T-cell (primary cell): Measurements from ENCODE around the gene RGP1. TPM values are rescaled to one million over a fixed set of nuclear protein-coding genes. Genes with fewer than 3 reads are reported as not detected.

Source experiments
- ATAC-seq, 4 experiments: fragments of 200-7000 bp in 3 of 4; fragments of 150-1000 bp in 1 of 4; cut with Tn5 transposase; replicated peaks in 1 of 4; 1 replicate in 3 of 4; 2 replicates in 1 of 4; pipeline ENCODE4 v1.10.0; 2021; ENCODE audit warnings: moderate library complexity in 3 of 4, mild to moderate bottlenecking in 2 of 4, moderate number of reproducible peaks in 1 of 4
- CTCF ChIA-PET, 2 donors: fragments of 300-600 bp; sonication (Branson Sonifier 250); formaldehyde crosslinking; loops; one replicate each; lab custom pipeline; 2022; ENCODE audit warnings: antibody characterized with exemption in 2 of 2; lab: Charles Lee
- POLR2A ChIA-PET, 2 donors: fragments of 300-600 bp; sonication (Branson Sonifier 250); formaldehyde crosslinking; loops; one replicate each; lab custom pipeline; 2022; ENCODE audit warnings: antibody characterized with exemption in 2 of 2; lab: Charles Lee
- DNase-seq, 35 experiments: peaks; one replicate each; pipeline versions ENCODE4 v3.0.0 to v3.0.0-alpha.2; 2013 to 2023
- H3K27ac ChIP-seq: one replicate; pipeline ENCODE4 v1.5.1; 2013; ENCODE audit warnings: low read length
- H3K27me3 ChIP-seq, 2 experiments: replicated peaks in 1 of 2; 1 replicate in 1 of 2; 2 replicates in 1 of 2; pipeline versions ENCODE4 v1.6.1 to v1.7.0; 2013; ENCODE audit warnings: low read length in 1 of 2, mixed read lengths in 1 of 2; ENCODE audit not compliant: control insufficient read depth in 2 of 2, insufficient read depth in 2 of 2; ENCODE audit errors: extremely low read depth in 1 of 2
- H3K36me3 ChIP-seq, 2 donors: 1 replicate in 1 of 2; 2 replicates in 1 of 2; pipeline versions ENCODE4 v1.6.1 to v1.7.0; 2013; ENCODE audit warnings: low read length in 1 of 2; ENCODE audit not compliant: control insufficient read depth in 2 of 2, insufficient read depth in 1 of 2; ENCODE audit errors: extremely low read depth in 1 of 2
- H3K4me1 ChIP-seq, 2 experiments: 1 replicate in 1 of 2; 2 replicates in 1 of 2; pipeline versions ENCODE4 v1.6.1 to v1.7.0; 2013; ENCODE audit warnings: low read length in 2 of 2, mixed read lengths in 1 of 2; ENCODE audit not compliant: insufficient read depth in 2 of 2, control insufficient read depth in 1 of 2; ENCODE audit errors: extremely low read depth in 1 of 2
- H3K4me3 ChIP-seq, 2 donors: 1 replicate in 1 of 2; 2 replicates in 1 of 2; pipeline versions ENCODE4 v1.5.1 to v1.7.0; 2013; ENCODE audit warnings: mild to moderate bottlenecking in 2 of 2, low read length in 1 of 2, moderate library complexity in 1 of 2; ENCODE audit not compliant: control insufficient read depth in 1 of 2; ENCODE audit errors: extremely low read depth in 1 of 2
- H3K9me3 ChIP-seq: 2 replicates; pipeline ENCODE4 v1.7.0; 2013
- H3K27ac Mint-ChIP-seq, 2 donors: one replicate each; pipeline ENCODE4 v1.8.0; 2020 to 2021; ENCODE audit warnings: mild to moderate bottlenecking in 2 of 2, mixed read lengths in 2 of 2
- H3K27me3 Mint-ChIP-seq, 2 donors: one replicate each; pipeline ENCODE4 v1.8.0; 2021 to 2022; ENCODE audit warnings: mixed read lengths in 2 of 2
- H3K36me3 Mint-ChIP-seq: one replicate; pipeline ENCODE4 v1.8.0; 2021; ENCODE audit warnings: mixed read lengths
- H3K4me1 Mint-ChIP-seq, 3 donors: one replicate each; pipeline ENCODE4 v1.8.0; 2020 to 2022; ENCODE audit warnings: mixed read lengths in 3 of 3, mild to moderate bottlenecking in 1 of 3
- H3K4me3 Mint-ChIP-seq, 3 donors: one replicate each; pipeline ENCODE4 v1.8.0; 2020 to 2022; ENCODE audit warnings: mild to moderate bottlenecking in 3 of 3, mixed read lengths in 3 of 3, moderate library complexity in 3 of 3
- H3K9me3 Mint-ChIP-seq, 3 donors: one replicate each; pipeline ENCODE4 v1.8.0; 2020 to 2022; ENCODE audit warnings: mixed read lengths in 3 of 3
- WGBS: methylation state at CpG from one replicate; pipeline ENCODE4 v1.1.5; 2013; ENCODE audit warnings: missing lambda C conversion rate; ENCODE audit not compliant: insufficient coverage; 5-methylcytosine and 5-hydroxymethylcytosine counted together
- total RNA-seq, 35 experiments: library from RNA in 6 of 35; stranded (reverse) in 6 of 35; fragments of 120-200 nt in 1 of 35; gene quantifications; one replicate each; pipeline versions ENCODE4 v1.2.1 to v1.2.4 and lab custom pipeline; 2013 to 2026

RGP1 gene
- total RNA-seq, 5 donors from 2014 or later (not counting 1 experiment from before 2014, with no cell fraction given), result 20.6 to 36.5 (median 33.5) TPM

- no peaks in the 10 kb centered on the region for H3K27me3 Mint-ChIP-seq
- WGBS, result 78% methylated on average over 3 of the region's 4 CpGs
- Histone ChIP-seq H3K36me3 (peaks cover 5 to 38% of the 10 kb centered on the region in 2 donors), H3K4me1 (peaks cover 16 to 43% of the 10 kb centered on the region in 2 experiments), H3K27me3 (no peaks in the 10 kb centered on the region), H3K27ac (peak overlapping the region; percentile 76), H3K4me3 (no peak overlapping the region), H3K9me3 (no peaks in the 10 kb centered on the region)
- H3K36me3 Mint-ChIP-seq, result peaks cover 27% of the 10 kb centered on the region
- H3K27ac Mint-ChIP-seq, result peak overlapping the region; percentile 95 to 96
- H3K4me3 Mint-ChIP-seq, result peak overlapping the region; percentile 91 to 94 (median 92)
- ChIA-PET CTCF (interaction anchor here (0.9 to 4.2 kb wide), 13 partner anchors 10 to 103 kb away, joined by 3 to 49 read pairs (median 4); partner anchors contain the start of genes CREB3 (in 2 of the 2), TLN1 (in 2 of the 2), CCDC107 (in 1 of the 2) and RMRP (in 1 of the 2)), POLR2A (no interaction called here)
- H3K4me1 Mint-ChIP-seq, result peaks cover 41 to 54% (median 47%) of the 10 kb centered on the region in 3 donors
- ATAC-seq (no peak), DNase-seq (no peak)
- H3K9me3 Mint-ChIP-seq, result no peaks in the 10 kb centered on the region
These were observed 1.1 kb downstream of the RGP1 start for GRCh38 chr9:35750256-35750531.

DNA sequence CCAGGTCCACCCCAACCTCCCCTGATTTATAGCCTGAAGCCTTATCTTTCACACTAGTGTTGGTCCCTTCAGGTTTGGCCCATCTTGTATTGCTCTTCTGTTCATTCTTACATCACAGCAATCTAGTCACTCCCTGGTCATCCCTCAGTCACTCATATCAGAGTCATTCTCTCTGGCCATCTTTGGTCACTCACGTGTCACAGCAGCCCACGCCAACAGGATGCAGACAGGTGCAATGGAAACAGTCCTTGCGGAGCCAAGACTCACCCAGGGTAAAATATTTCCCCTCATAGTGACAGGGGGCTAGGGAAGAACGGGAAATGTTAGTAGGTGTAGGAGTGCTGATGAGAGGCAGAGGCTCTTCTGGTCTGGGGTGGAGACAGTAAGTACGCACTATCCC is 4.4 kb downstream of the RGP1 start:
- peaks cover 5 to 34% of the 10 kb centered on the region in 2 experiments for H3K4me1 ChIP-seq
- peaks cover 5 to 38% of the 10 kb centered on the region in 2 donors for H3K36me3 ChIP-seq
- no CpG with 5 or more reads among the region's 5 CpGs for WGBS
- no peaks in the 10 kb centered on the region for H3K27me3 Mint-ChIP-seq
- peaks cover 23% of the 10 kb centered on the region for H3K36me3 Mint-ChIP-seq
- ChIA-PET CTCF (interaction anchor here (0.6 to 1.2 kb wide), 3 partner anchors 19 to 75 kb away, joined by 3 to 4 read pairs (median 3); no protein-coding TSS in a partner anchor), POLR2A (no interaction called here)
- no peak overlapping the region for H3K27ac ChIP-seq
- H3K4me3 Mint-ChIP-seq, result no peak overlapping the region
- H3K9me3 ChIP-seq, result no peaks in the 10 kb centered on the region
- ATAC-seq (no peak), DNase-seq (no peak)
- no peak overlapping the region for H3K27ac Mint-ChIP-seq
- no peaks in the 10 kb centered on the region for H3K27me3 ChIP-seq
- H3K4me1 Mint-ChIP-seq, result peaks cover 34 to 51% (median 43%) of the 10 kb centered on the region in 3 donors
- H3K4me3 ChIP-seq, result no peak overlapping the region
- H3K9me3 Mint-ChIP-seq, result no peaks in the 10 kb centered on the region

DNA sequence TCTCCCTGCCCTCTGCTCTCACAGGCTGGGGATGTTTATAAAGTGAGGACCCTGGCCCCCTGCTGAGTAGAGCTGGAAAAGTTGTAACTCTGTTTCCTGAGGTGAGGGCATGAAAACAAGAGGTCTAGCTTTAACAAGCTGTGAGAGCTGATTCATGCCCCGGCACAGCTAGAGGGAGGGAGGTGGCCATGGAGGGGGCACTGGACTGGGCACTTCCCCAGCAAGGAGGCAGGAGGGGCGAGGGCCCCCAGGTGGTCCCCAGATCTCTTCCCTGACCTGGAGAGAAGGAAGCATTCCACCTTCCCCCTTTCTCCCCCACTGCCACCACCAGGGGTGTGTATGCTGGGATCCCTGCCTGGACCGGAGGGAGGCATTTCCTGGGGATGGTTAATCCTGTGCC is 5.2 kb downstream of the RGP1 start, which contains the start of gene MSMP:
MSMP (minus strand) TSS at position 13 of the 400 bp plus-strand sequence. CDS start 147 bp downstream, outside the sequence.
- POLR2A ChIA-PET, result no interaction called here
- DNase-seq (no peak), ATAC-seq (no peak)
- Mint-ChIP-seq H3K4me1 (peaks cover 40 to 59% (median 49%) of the 10 kb centered on the region in 3 donors), H3K9me3 (no peaks in the 10 kb centered on the region), H3K27me3 (no peaks in the 10 kb centered on the region), H3K36me3 (peaks cover 23% of the 10 kb centered on the region), H3K27ac (peak within 1 kb of the TSS in 1 of 2 donors; percentile 94), H3K4me3 (no peak within 1 kb of the TSS)
- H3K36me3 ChIP-seq, result peaks cover 5 to 38% of the 10 kb centered on the region in 2 donors
- no peaks in the 10 kb centered on the region for H3K27me3 ChIP-seq
- WGBS, result 90% methylated on average over 1 of the region's 3 CpGs
- H3K9me3 ChIP-seq, result no peaks in the 10 kb centered on the region
- no peak within 1 kb of the TSS for H3K4me3 ChIP-seq
- CTCF ChIA-PET, result interaction anchor here (0.6 to 1.2 kb wide), 3 partner anchors 20 to 142 kb away, joined by 3 to 4 read pairs (median 3); no protein-coding TSS in a partner anchor
- H3K27ac ChIP-seq, result no peak within 1 kb of the TSS
- peaks cover 5 to 34% of the 10 kb centered on the region in 2 experiments for H3K4me1 ChIP-seq

DNA sequence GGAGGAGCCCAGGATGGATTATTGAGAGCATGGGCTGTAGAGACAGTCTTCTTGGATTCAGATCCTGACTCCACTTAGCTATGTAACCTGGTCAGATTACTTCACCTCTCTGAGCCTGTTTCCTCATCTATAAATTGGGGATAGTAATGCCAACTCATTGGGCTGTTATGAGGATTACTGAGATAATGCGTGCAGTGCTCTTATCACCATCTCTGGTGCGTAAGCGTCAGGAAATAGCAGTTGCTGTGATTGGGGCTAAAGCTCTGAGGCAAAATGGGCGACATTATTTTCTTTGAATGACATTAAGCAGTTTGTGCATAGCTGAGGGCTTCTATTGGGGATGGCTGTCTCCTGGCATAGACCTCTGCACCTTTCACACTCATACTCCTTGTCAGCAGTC is 6.0 kb downstream of the RGP1 start:
- H3K4me3 Mint-ChIP-seq, result peak overlapping the region in 2 of 3 donors; percentile 34 to 88
- H3K36me3 ChIP-seq, result peaks cover 5 to 38% of the 10 kb centered on the region in 2 donors
- peaks cover 40 to 59% (median 49%) of the 10 kb centered on the region in 3 donors for H3K4me1 Mint-ChIP-seq
- H3K4me3 ChIP-seq, result no peak overlapping the region
- no peak for ATAC-seq
- DNase-seq, result no peak
- H3K9me3 ChIP-seq, result no peaks in the 10 kb centered on the region
- H3K27ac Mint-ChIP-seq, result peak overlapping the region; percentile 38 to 94
- ChIA-PET POLR2A (interaction anchor here in 1 of 2 donors (0.6 kb wide), 1 partner anchor 619 kb away, joined by 3 read pairs; no protein-coding TSS in a partner anchor), CTCF (interaction anchor here in 1 of 2 donors (0.5 to 2.4 kb wide), 2 partner anchors 45 to 97 kb away, joined by 4 to 13 read pairs; partner anchors contain the start of genes CCDC107 and RMRP)
- H3K27me3 Mint-ChIP-seq, result no peaks in the 10 kb centered on the region
- 100% methylated on average over 3 of the region's 4 CpGs for WGBS
- H3K27ac ChIP-seq, result no peak overlapping the region
- no peaks in the 10 kb centered on the region for H3K9me3 Mint-ChIP-seq
- H3K4me1 ChIP-seq, result peaks cover 2 to 26% of the 10 kb centered on the region in 2 experiments
- H3K27me3 ChIP-seq, result no peaks in the 10 kb centered on the region
- peaks cover 23% of the 10 kb centered on the region for H3K36me3 Mint-ChIP-seq

GRCh38 chr9:35756275-35757225 is 7.5 kb downstream of the RGP1 start:
- peak; percentile 51 to 84 (median 72) for DNase-seq
- no peaks in the 10 kb centered on the region for H3K9me3 Mint-ChIP-seq
- 9% methylated on average over 35 of the region's 48 CpGs for WGBS
- H3K36me3 Mint-ChIP-seq, result peaks cover 29% of the 10 kb centered on the region
- H3K27me3 Mint-ChIP-seq, result no peaks in the 10 kb centered on the region
- peaks cover 2 to 18% of the 10 kb centered on the region in 2 experiments for H3K4me1 ChIP-seq
- no peaks in the 10 kb centered on the region for H3K27me3 ChIP-seq
- H3K27ac Mint-ChIP-seq, result peak overlapping the region; percentile 94 to 95
- H3K36me3 ChIP-seq, result peaks cover 5 to 28% of the 10 kb centered on the region in 2 donors
- H3K4me3 ChIP-seq, result peak overlapping the region; percentile 83 to 85
- H3K4me3 Mint-ChIP-seq, result peak overlapping the region; percentile 88 to 94 (median 92)
- CTCF ChIA-PET, result interaction anchor here (0.6 to 2.4 kb wide), 20 partner anchors 8 to 832 kb away, joined by 3 to 13 read pairs (median 3); partner anchors contain the start of genes CCDC107 (in 1 of the 2), CREB3 (in 1 of the 2), GBA2 (in 1 of the 2) and RMRP (in 1 of the 2)
- H3K9me3 ChIP-seq, result no peaks in the 10 kb centered on the region
- peak overlapping the region; percentile 74 for H3K27ac ChIP-seq
- peak; percentile 87 to 95 (median 90) for ATAC-seq
- POLR2A ChIA-PET, result interaction anchor here in 1 of 2 donors (0.5 kb wide), 2 partner anchors 27 to 32 kb away, joined by 3 to 6 read pairs; no protein-coding TSS in a partner anchor
- peaks cover 50 to 58% (median 53%) of the 10 kb centered on the region in 3 donors for H3K4me1 Mint-ChIP-seq
